Kidney capillary endothelial cell (primary cell): ENCODE data around the gene CEP104.

Experiments used
- DNase-seq: peaks from one replicate; pipeline ENCODE4 v3.0.0-alpha.2; 2018; ENCODE audit warnings: low spot score

The CEP104 gene

DNA sequence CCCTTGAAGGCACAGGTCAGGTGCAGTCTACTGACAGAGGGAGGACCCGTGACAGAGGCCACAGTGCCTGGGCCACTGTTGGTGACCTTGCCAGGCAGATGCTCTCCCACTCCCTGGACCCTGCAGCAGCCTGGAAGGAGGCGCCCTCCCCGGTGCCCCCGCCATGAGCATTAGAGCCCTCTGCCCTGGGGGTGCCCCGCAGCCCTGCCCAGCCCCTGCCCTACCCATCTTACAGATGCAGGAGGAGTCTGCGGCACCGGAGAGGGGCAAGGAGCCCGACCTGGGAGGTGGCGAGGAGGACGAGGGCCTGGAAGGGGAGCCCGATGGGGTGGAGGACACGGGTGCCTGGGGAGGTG is 94.2 kb downstream of the CEP104 start:
- DNase-seq: no peak

DNA sequence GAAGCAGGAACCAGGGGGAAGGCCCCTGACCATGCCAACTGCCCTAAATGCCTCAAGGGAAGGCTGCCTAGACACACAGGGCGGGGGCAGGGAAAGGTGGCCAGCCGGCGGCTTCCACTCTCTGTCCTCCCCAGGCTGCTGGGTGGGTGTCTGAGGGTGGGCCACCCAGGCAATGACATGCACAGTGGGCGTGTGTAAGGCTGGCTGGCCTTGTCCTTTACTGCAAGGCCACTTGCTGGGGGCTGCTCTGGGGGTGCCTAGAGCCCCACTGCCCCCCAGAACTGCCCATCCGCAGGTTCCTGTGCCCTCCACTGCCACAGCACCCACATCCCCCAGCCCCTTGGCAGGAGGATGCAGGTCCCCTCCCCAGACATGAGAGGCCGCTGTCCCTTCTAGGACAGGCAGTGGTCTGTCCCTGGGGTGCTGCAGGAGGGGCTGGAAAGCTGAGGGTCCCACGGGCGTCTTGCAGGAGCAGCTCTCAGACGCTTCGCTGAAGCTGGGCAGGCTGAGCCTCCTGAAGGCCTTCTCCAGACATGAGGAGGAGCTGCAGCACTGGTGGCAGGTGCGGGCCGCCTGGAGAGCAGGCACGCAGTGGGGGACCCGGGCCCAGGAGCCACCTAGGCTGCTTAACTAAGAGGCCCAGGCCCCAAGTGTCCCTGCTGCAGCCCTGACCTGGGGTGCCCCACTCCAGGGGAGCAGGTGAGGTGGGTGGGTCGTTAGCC is 94.7 kb downstream of the CEP104 start:
- no peak for DNase-seq
